Hepatocyte (in vitro differentiated cells): ENCODE data around the gene DHTKD1. TPM values are rescaled to one million over a fixed set of nuclear protein-coding genes. Genes with fewer than 3 reads are reported as not detected.

Experiments
- DNase-seq: peaks from one replicate; pipeline ENCODE4 v3.0.0-alpha.2; 2016; ENCODE audit warnings: low spot score
- H2AFZ ChIP-seq: fragments of 200-600 bp; sonication (generic); 2 replicates; pipeline ENCODE4 v1.6.0; 2016; ENCODE audit warnings: antibody characterized with exemption, mild to moderate bottlenecking
- H3K27ac ChIP-seq: fragments of 200-600 bp; sonication (generic); 2 replicates; pipeline ENCODE4 v1.5.1; 2016; ENCODE audit warnings: mild to moderate bottlenecking
- H3K27me3 ChIP-seq: fragments of 200-600 bp; sonication (generic); 2 replicates; pipeline ENCODE4 v1.6.1; 2016
- H3K36me3 ChIP-seq: fragments of 200-600 bp; sonication (generic); replicated peaks from 2 replicates; pipeline ENCODE4 v1.5.1; 2016; ENCODE audit warnings: low read depth; ENCODE audit not compliant: insufficient read depth
- H3K4me1 ChIP-seq: fragments of 200-600 bp; sonication (generic); 2 replicates; pipeline ENCODE4 v1.5.1; 2016; ENCODE audit warnings: mild to moderate bottlenecking, moderate library complexity; ENCODE audit not compliant: insufficient read depth
- H3K4me2 ChIP-seq: fragments of 200-600 bp; sonication (generic); 2 replicates; pipeline ENCODE4 v1.6.0; 2016
- H3K4me3 ChIP-seq: fragments of 200-600 bp; sonication (generic); 2 replicates; pipeline ENCODE4 v1.5.1; 2016; ENCODE audit warnings: mild to moderate bottlenecking
- H3K79me2 ChIP-seq: fragments of 200-600 bp; sonication (generic); 2 replicates; pipeline ENCODE4 v1.6.0; 2017; ENCODE audit warnings: mild to moderate bottlenecking
- H3K9me2 ChIP-seq: fragments of 200-600 bp; sonication (generic); replicated peaks from 2 replicates; pipeline ENCODE4 v1.6.0; 2017; ENCODE audit warnings: mild to moderate bottlenecking; ENCODE audit not compliant: insufficient read depth
- H3K9me3 ChIP-seq: fragments of 200-600 bp; sonication (generic); 2 replicates; pipeline ENCODE4 v1.5.1; 2016; ENCODE audit warnings: low read depth, mild to moderate bottlenecking
- H4K20me1 ChIP-seq: fragments of 200-600 bp; sonication (generic); 2 replicates; pipeline ENCODE4 v1.6.0; 2016; ENCODE audit warnings: mild to moderate bottlenecking; ENCODE audit not compliant: insufficient read depth, poor library complexity, severe bottlenecking
- CTCF ChIP-seq: fragments of 200-600 bp; sonication (generic); IDR thresholded peaks from 2 replicates; pipeline ENCODE4 v1.5.1; 2016; ENCODE audit warnings: antibody characterized with exemption, mild to moderate bottlenecking; ENCODE audit not compliant: poor library complexity
- EZH2 ChIP-seq: fragments of 200-600 bp; sonication (generic); IDR thresholded peaks from 2 replicates; pipeline ENCODE4 v1.6.1; 2016; ENCODE audit warnings: antibody characterized with exemption, mild to moderate bottlenecking, borderline replicate concordance
- EZH2phosphoT487 ChIP-seq: fragments of 200-600 bp; sonication (generic); IDR thresholded peaks from one replicate; pipeline ENCODE4 v1.6.1; 2018; ENCODE audit warnings: antibody characterized with exemption, mild to moderate bottlenecking, low read depth, moderate library complexity; ENCODE audit not compliant: unreplicated experiment, severe bottlenecking
- WGBS: methylation state at CpG from one replicate; pipeline ENCODE4 v1.1.6; 2016; ENCODE audit warnings: low lambda C conversion rate; ENCODE audit errors: missing lambda C conversion rate; 5-methylcytosine and 5-hydroxymethylcytosine counted together
- polyA plus RNA-seq: library from polyadenylated mRNA; unstranded; fragments of >200 nt; fragmentation: Nextera tagmentation; extraction: Ambion mirVana; gene quantifications from 2 replicates; pipeline ENCODE4 v1.2.1, GENCODE V29; 2016
- total RNA-seq: library from RNA; depleted of rRNA; stranded (reverse); fragments of >200 nt; gene quantifications from 2 replicates; pipeline ENCODE4 v1.2.3, GENCODE V29; 2014

DHTKD1 gene
- total RNA-seq, result 17.5 and 22.8 TPM in 2 replicates
- 11.7 and 23.8 TPM in 2 replicates for polyA plus RNA-seq

- DNase-seq, result peak; percentile 99
- Histone ChIP-seq H3K4me1 (no peaks in the 10 kb centered on the region), H3K36me3 (no peaks in the 10 kb centered on the region), H3K4me3 (peak within 1 kb of the TSS; percentile 80), H3K9me3 (no peaks in the 10 kb centered on the region), H4K20me1 (no peaks in the 10 kb centered on the region), H3K27ac (peak within 1 kb of the TSS; percentile 76), H3K27me3 (no peaks in the 10 kb centered on the region), H2AFZ (peak within 1 kb of the TSS; percentile 81), H3K4me2 (peak within 1 kb of the TSS; percentile 76), H3K9me2 (no peaks in the 10 kb centered on the region), H3K79me2 (peaks cover 29% of the 10 kb centered on the region)
- WGBS, result 7% methylated on average over 37 of the region's 66 CpGs
- TF ChIP-seq CTCF (no peak), EZH2 (no peak), EZH2phosphoT487 (no peak)
Observed at GRCh38 chr10:12068449-12069269, at the start of gene DHTKD1. Gene DHTKD1, plus strand, starts transcription at chr10:12068954. Its CDS starts 80 bp downstream, at chr10:12069034.

GRCh38 chr10:12019283-12019971 lies 49.3 kb upstream of the DHTKD1 start:
- Histone ChIP-seq H3K27me3 (no peaks in the 10 kb centered on the region), H3K27ac (peak overlapping the region; percentile 21), H3K9me3 (no peaks in the 10 kb centered on the region), H3K9me2 (no peaks in the 10 kb centered on the region), H4K20me1 (no peaks in the 10 kb centered on the region), H3K36me3 (no peaks in the 10 kb centered on the region), H3K4me1 (no peaks in the 10 kb centered on the region), H3K79me2 (peaks cover 61% of the 10 kb centered on the region), H3K4me2 (no peak overlapping the region), H3K4me3 (no peak overlapping the region), H2AFZ (no peak overlapping the region)
- TF ChIP-seq EZH2 (no peak), CTCF (no peak), EZH2phosphoT487 (no peak)
- DNase-seq, result no peak
- 86% methylated on average over 9 of the region's 9 CpGs for WGBS

GRCh38 chr10:12020574-12020973 lies 48.2 kb upstream of the DHTKD1 start:
- H3K9me3 ChIP-seq, result no peaks in the 10 kb centered on the region
- H3K9me2 ChIP-seq, result no peaks in the 10 kb centered on the region
- no peaks in the 10 kb centered on the region for H3K4me1 ChIP-seq
- TF ChIP-seq CTCF (no peak), EZH2 (no peak), EZH2phosphoT487 (no peak)
- H3K4me2 ChIP-seq, result no peak overlapping the region
- H2AFZ ChIP-seq, result no peak overlapping the region
- no peaks in the 10 kb centered on the region for H3K27me3 ChIP-seq
- H3K36me3 ChIP-seq, result no peaks in the 10 kb centered on the region
- no peak overlapping the region for H3K27ac ChIP-seq
- 97% methylated on average over 2 of the region's 2 CpGs for WGBS
- no peaks in the 10 kb centered on the region for H4K20me1 ChIP-seq
- H3K4me3 ChIP-seq, result no peak overlapping the region
- no peak for DNase-seq
- peaks cover 60% of the 10 kb centered on the region for H3K79me2 ChIP-seq
